Nephron progenitor cell (in vitro differentiated cells): ENCODE data around the gene ZMYND15.

ENCODE experiments used
- DNase-seq: peaks from one replicate; pipeline ENCODE4 v3.0.0; 2021
- H3K27ac Mint-ChIP-seq: 2 replicates; pipeline ENCODE4 v1.8.0; 2021; ENCODE audit warnings: mild to moderate bottlenecking, moderate library complexity, mixed read lengths
- H3K27me3 Mint-ChIP-seq: 2 replicates; pipeline ENCODE4 v1.8.0; 2021; ENCODE audit warnings: mild to moderate bottlenecking, low read depth, mixed read lengths; ENCODE audit not compliant: poor library complexity
- H3K36me3 Mint-ChIP-seq: 2 replicates; pipeline ENCODE4 v1.8.0; 2021; ENCODE audit warnings: low read depth, mixed read lengths
- H3K4me1 Mint-ChIP-seq: 2 replicates; pipeline ENCODE4 v1.8.0; 2021; ENCODE audit warnings: mixed read lengths
- H3K4me3 Mint-ChIP-seq: 2 replicates; pipeline ENCODE4 v1.8.0; 2021; ENCODE audit warnings: mild to moderate bottlenecking, moderate library complexity, mixed read lengths
- H3K9me3 Mint-ChIP-seq: 2 replicates; pipeline ENCODE4 v1.8.0; 2021; ENCODE audit warnings: mild to moderate bottlenecking, moderate library complexity, mixed read lengths
- CTCF ChIP-seq: fragments of 200-600 bp; sonication (generic); IDR thresholded peaks from 2 replicates; pipeline ENCODE4 v1.5.0; 2021; ENCODE audit warnings: antibody characterized with exemption

Gene ZMYND15

GRCh38 chr17:4748686-4749085, 9.1 kb downstream of the ZMYND15 start:
- Mint-ChIP-seq H3K27me3 (peaks cover 100% of the 10 kb centered on the region), H3K27ac (no peak overlapping the region), H3K9me3 (peaks cover 5% of the 10 kb centered on the region), H3K36me3 (no peaks in the 10 kb centered on the region), H3K4me1 (peaks cover 17% of the 10 kb centered on the region), H3K4me3 (no peak overlapping the region)
- no peak for TF ChIP-seq CTCF
- no peak for DNase-seq

GRCh38 chr17:4750606-4751005, 11.0 kb downstream of the ZMYND15 start:
- Mint-ChIP-seq H3K36me3 (no peaks in the 10 kb centered on the region), H3K27ac (no peak overlapping the region), H3K27me3 (peaks cover 97% of the 10 kb centered on the region), H3K4me3 (no peak overlapping the region), H3K9me3 (peaks cover 5% of the 10 kb centered on the region), H3K4me1 (peaks cover 10% of the 10 kb centered on the region)
- TF ChIP-seq CTCF: no peak
- DNase-seq: no peak

GRCh38 chr17:4751932-4752331, 12.3 kb downstream of the ZMYND15 start:
- no peak for TF ChIP-seq CTCF
- H3K36me3 Mint-ChIP-seq: no peaks in the 10 kb centered on the region
- no peaks in the 10 kb centered on the region for H3K4me1 Mint-ChIP-seq
- H3K4me3 Mint-ChIP-seq: no peak overlapping the region
- no peak for DNase-seq
- peaks cover 5% of the 10 kb centered on the region for H3K9me3 Mint-ChIP-seq
- peaks cover 93% of the 10 kb centered on the region for H3K27me3 Mint-ChIP-seq
- H3K27ac Mint-ChIP-seq: no peak overlapping the region

DNA sequence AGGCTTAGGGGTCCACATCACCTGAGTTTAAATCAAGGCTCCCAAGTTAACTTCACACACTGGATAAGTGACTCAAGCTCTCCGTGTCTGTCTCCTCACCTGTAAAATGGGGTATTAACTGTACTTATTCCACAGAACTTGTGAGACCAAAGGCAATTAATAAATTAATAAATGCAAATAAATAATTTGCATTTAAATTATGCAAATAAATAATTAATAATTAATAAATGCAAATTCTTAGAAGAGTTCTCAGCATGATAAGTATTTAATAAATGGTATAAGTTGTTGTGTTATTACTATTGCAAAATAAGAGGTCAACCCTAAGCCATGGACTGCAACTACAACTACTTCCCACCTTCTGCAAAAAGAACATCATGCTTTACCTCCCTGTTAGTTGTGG, 13.8 kb downstream of the ZMYND15 start:
- Mint-ChIP-seq H3K27me3 (peaks cover 93% of the 10 kb centered on the region), H3K27ac (no peak overlapping the region), H3K9me3 (no peaks in the 10 kb centered on the region), H3K4me3 (no peak overlapping the region), H3K36me3 (no peaks in the 10 kb centered on the region), H3K4me1 (no peaks in the 10 kb centered on the region)
- no peak for DNase-seq
- no peak for TF ChIP-seq CTCF

DNA sequence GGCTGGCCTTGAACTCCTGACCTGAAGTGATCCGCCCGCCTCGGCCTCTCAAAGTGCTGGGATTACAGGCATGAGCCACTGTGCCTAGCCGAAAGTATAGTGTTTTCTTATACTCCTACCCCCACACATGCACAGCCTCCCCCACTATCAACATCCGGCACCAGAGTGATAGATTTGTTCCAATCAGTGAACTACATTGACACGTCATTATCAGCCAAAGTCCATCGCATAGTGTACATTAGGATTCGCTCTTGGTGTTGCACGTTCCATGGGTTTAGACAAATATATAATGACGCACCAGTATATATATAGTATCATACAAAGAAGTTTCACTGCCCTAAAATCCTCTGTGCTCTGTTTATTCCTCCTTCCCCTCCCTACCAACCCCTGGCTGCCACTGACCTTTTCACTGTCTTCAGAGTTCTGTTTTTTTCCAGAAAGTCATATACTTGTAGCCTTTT, 20.2 kb downstream of the ZMYND15 start:
- Mint-ChIP-seq H3K9me3 (no peaks in the 10 kb centered on the region), H3K4me3 (no peak overlapping the region), H3K27me3 (peaks cover 40% of the 10 kb centered on the region), H3K27ac (no peak overlapping the region), H3K4me1 (peaks cover 5% of the 10 kb centered on the region), H3K36me3 (no peaks in the 10 kb centered on the region)
- no peak for DNase-seq
- no peak for TF ChIP-seq CTCF

DNA sequence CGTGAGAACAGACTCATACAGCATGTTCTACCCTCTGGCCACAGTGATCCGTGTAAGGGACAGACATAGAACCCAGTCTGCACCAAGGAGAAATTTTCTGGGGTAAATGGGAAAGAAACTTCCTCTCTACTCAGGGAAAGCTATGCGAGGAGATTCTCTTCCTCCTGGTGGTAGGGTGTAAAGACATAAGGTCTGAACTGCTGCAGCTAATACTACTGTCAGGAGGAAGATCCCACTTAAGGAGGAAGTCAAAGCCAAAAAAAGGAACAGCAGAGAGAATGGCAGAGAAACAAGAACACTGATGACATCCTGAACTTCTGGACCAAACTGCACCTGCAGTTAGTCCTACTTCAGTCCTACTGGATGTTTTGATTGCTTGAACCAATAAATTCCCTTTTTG, 25.0 kb downstream of the ZMYND15 start:
- Mint-ChIP-seq H3K36me3 (no peaks in the 10 kb centered on the region), H3K27ac (no peak overlapping the region), H3K4me1 (peaks cover 4% of the 10 kb centered on the region), H3K27me3 (peaks cover 13% of the 10 kb centered on the region), H3K4me3 (no peak overlapping the region), H3K9me3 (no peaks in the 10 kb centered on the region)
- DNase-seq: no peak
- TF ChIP-seq CTCF: no peak
